Medulla oblongata (tissue), 1 donor: ENCODE measurements around the gene NOD1.
"Not testable (repeated sequence)": the region's sequence is repeated elsewhere in the genome, so short reads cannot be mapped to it uniquely, and the experiment has no call there.

Experiments
- DNase-seq: peaks from one replicate; pipeline ENCODE4 v3.0.0-alpha.2; 2015; ENCODE audit errors: extremely low spot score

The NOD1 gene

GRCh38 chr7:30478349-30479201, at the start of gene NOD1:
TSS of gene NOD1 (minus strand) at chr7:30478784. CDS start at chr7:30456921, 21,863 bp downstream.
- peak; percentile 76 for DNase-seq

- not testable (repeated sequence) for DNase-seq
These were observed 48.7 kb upstream of the NOD1 start for GRCh38 chr7:30527297-30527696.

- DNase-seq = no peak
These were observed 47.6 kb upstream of the NOD1 start for GRCh38 chr7:30526163-30526562.

- DNase-seq = no peak
These were observed 46.8 kb upstream of the NOD1 start for GRCh38 chr7:30525429-30525828.

GRCh38 chr7:30524545-30524944, 46.0 kb upstream of the NOD1 start:
- DNase-seq = no peak

GRCh38 chr7:30523466-30523865, 44.9 kb upstream of the NOD1 start:
- no peak for DNase-seq

- DNase-seq = no peak
These were observed 43.6 kb upstream of the NOD1 start for GRCh38 chr7:30522159-30522558.

- DNase-seq = no peak
These were observed 42.9 kb upstream of the NOD1 start for GRCh38 chr7:30521532-30521931.

GRCh38 chr7:30519122-30519521, 40.5 kb upstream of the NOD1 start:
- DNase-seq = no peak

- no peak for DNase-seq
These were observed 37.2 kb upstream of the NOD1 start for GRCh38 chr7:30515761-30516160.

GRCh38 chr7:30514776-30515175, 36.2 kb upstream of the NOD1 start:
- DNase-seq = no peak

- no peak for DNase-seq
These were observed 35.6 kb upstream of the NOD1 start for GRCh38 chr7:30514177-30514576.

GRCh38 chr7:30513762-30514161, 35.2 kb upstream of the NOD1 start:
- DNase-seq = no peak

GRCh38 chr7:30511973-30512662, 33.5 kb upstream of the NOD1 start:
- no peak for DNase-seq

GRCh38 chr7:30511494-30511893, 32.9 kb upstream of the NOD1 start:
- DNase-seq = no peak

GRCh38 chr7:30510124-30511075, 31.8 kb upstream of the NOD1 start:
- peak; percentile 32 for DNase-seq

GRCh38 chr7:30509171-30509857, 30.7 kb upstream of the NOD1 start:
- not testable (repeated sequence) for DNase-seq

- DNase-seq = not testable (repeated sequence)
These were observed 28.8 kb upstream of the NOD1 start for GRCh38 chr7:30507346-30507900.

- no peak for DNase-seq
These were observed 26.7 kb upstream of the NOD1 start for GRCh38 chr7:30505174-30505697.

- peak; percentile 100 for DNase-seq
These were observed 26.0 kb upstream of the NOD1 start, which contains the start of gene GGCT for GRCh38 chr7:30504301-30505173. TSS of gene GGCT (minus strand) at chr7:30504829. CDS start at chr7:30504709, 120 bp downstream.
